ENCODE measurements around the gene GZF1. TPM values are rescaled to one million over a fixed set of nuclear protein-coding genes. Genes with fewer than 3 reads are reported as not detected.
A peak's percentile ranks its signal among the peaks of the same experiment; 100 is the strongest.

The GZF1 gene
- total and polyA plus RNA-seq, 4 donors, result 5.3 to 17.8 (median 14.6) TPM

DNA sequence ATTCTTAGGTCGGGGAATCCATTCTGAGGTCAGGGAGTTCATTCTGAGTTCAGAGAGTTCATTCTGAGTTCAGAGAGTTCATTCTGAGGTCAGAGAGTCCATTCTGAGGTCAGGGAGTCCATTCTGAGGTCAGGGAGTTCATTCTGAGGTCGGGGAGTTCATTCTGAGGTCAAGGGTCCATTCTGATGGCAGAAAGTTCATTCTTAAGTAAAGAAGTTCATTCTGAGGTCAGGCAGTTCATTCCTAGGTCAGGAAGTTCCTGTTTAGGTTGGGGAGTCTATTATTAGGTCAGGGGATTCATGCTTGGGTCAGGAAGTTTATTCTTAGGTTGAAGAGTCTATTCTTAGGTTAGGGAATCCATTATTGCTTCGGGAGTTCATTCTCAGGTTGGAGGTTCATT, 27.9 kb upstream of the GZF1 start:
- peaks cover 0 to 7% (median 0%) of the 10 kb centered on the region in 5 donors for H3K4me1 ChIP-seq (ENCODE audit: control insufficient read depth in 5 of 5, insufficient read depth in 5 of 5, low read length in 5 of 5)
- no peak overlapping the region for H3K4me3 ChIP-seq
- ATAC-seq (ENCODE audit: insufficient read depth, low FRiP score) (no peak), DNase-seq (peak in 1 of 3 donors; percentile 9)
- WGBS, 2 donors, result 50 to 56% methylated on average over 3 of the region's 3 CpGs
- H3K27me3 ChIP-seq (ENCODE audit: control insufficient read depth in 3 of 3, insufficient read depth in 3 of 3, low read length in 2 of 3), result no peaks in the 10 kb centered on the region
- TF ChIP-seq, protein P1, sequence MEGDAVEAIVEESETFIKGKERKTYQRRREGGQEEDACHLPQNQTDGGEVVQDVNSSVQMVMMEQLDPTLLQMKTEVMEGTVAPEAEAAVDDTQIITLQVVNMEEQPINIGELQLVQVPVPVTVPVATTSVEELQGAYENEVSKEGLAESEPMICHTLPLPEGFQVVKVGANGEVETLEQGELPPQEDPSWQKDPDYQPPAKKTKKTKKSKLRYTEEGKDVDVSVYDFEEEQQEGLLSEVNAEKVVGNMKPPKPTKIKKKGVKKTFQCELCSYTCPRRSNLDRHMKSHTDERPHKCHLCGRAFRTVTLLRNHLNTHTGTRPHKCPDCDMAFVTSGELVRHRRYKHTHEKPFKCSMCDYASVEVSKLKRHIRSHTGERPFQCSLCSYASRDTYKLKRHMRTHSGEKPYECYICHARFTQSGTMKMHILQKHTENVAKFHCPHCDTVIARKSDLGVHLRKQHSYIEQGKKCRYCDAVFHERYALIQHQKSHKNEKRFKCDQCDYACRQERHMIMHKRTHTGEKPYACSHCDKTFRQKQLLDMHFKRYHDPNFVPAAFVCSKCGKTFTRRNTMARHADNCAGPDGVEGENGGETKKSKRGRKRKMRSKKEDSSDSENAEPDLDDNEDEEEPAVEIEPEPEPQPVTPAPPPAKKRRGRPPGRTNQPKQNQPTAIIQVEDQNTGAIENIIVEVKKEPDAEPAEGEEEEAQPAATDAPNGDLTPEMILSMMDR (IDR thresholded peaks at IDR 0.05; ENCODE audit: control extremely low read depth, extremely low read depth), result no peak
- peaks cover 0 to 4% (median 0%) of the 10 kb centered on the region in 4 donors for H3K9me3 ChIP-seq (ENCODE audit: control insufficient read depth in 4 of 4, insufficient read depth in 3 of 4, low read length in 3 of 4)
- H3K36me3 ChIP-seq (ENCODE audit: control insufficient read depth in 4 of 4, insufficient read depth in 4 of 4, low read length in 4 of 4), result no peaks in the 10 kb centered on the region
- H3K27ac ChIP-seq (ENCODE audit: low read depth in 1 of 2, low read length in 1 of 2), result no peak overlapping the region
- H3K9ac ChIP-seq (ENCODE audit: insufficient read depth in 1 of 2, low read length in 2 of 2), result no peak overlapping the region

DNA sequence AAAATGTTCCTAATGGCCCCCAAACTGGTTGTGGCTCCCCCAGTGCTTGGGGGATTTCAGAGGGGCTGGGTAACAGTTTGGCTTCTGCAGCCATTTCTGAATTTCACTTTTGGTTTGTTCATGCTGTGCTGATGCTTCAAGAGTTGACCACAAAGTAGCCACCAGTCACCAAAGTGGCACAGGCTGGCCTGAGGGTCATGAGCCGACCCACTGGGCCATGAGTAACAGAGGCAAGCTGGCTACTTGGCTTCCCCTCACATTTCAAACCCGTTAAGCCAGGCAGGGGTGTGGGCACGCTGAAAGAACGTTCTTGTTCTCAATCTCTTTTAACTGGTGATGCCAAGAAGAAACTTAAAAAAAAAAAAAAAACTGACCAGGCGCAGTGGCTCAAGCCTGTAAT, 26.5 kb upstream of the GZF1 start:
- 96 to 97% methylated on average over 5 of the region's 5 CpGs for WGBS, 2 donors
- Histone ChIP-seq H3K9me3 (ENCODE audit: control insufficient read depth in 4 of 4, insufficient read depth in 3 of 4, low read length in 3 of 4) (no peaks in the 10 kb centered on the region), H3K9ac (ENCODE audit: insufficient read depth in 1 of 2, low read length in 2 of 2) (no peak overlapping the region), H3K27me3 (ENCODE audit: control insufficient read depth in 3 of 3, insufficient read depth in 3 of 3, low read length in 2 of 3) (no peaks in the 10 kb centered on the region), H3K36me3 (ENCODE audit: control insufficient read depth in 4 of 4, insufficient read depth in 4 of 4, low read length in 4 of 4) (no peaks in the 10 kb centered on the region), H3K4me1 (ENCODE audit: control insufficient read depth in 5 of 5, insufficient read depth in 5 of 5, low read length in 5 of 5) (peaks cover 0 to 7% (median 0%) of the 10 kb centered on the region in 5 donors), H3K4me3 (no peak overlapping the region), H3K27ac (ENCODE audit: low read depth in 1 of 2, low read length in 1 of 2) (no peak overlapping the region)
- ATAC-seq (ENCODE audit: insufficient read depth, low FRiP score) (no peak), DNase-seq (no peak)
- TF ChIP-seq, protein P1 (IDR thresholded peaks at IDR 0.05; ENCODE audit: control extremely low read depth, extremely low read depth), result no peak

DNA sequence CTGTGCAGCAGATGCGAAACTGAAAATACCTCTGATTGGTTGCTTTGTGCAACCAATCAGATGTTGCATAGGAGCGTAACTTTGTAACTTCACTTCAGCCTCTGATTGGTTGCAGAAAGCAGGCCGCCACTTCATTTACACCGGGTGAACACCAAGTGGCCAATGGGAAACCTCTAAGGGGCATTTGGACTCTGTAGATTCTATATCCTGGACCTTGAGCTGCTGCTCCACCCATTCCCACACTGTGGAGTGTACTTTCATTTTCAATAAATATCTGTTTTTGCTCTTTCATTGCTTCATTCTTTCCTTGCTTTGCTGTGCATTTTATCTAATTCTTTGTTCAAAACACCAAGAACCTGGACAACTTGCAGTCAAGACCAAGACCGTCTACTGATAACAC, 25.5 kb upstream of the GZF1 start:
- H3K9ac ChIP-seq (ENCODE audit: insufficient read depth in 1 of 2, low read length in 2 of 2), result no peak overlapping the region
- no peak overlapping the region for H3K4me3 ChIP-seq
- DNase-seq (no peak), ATAC-seq (ENCODE audit: insufficient read depth, low FRiP score) (no peak)
- no peak overlapping the region for H3K27ac ChIP-seq (ENCODE audit: low read depth in 1 of 2, low read length in 1 of 2)
- TF ChIP-seq, protein P1 (IDR thresholded peaks at IDR 0.05; ENCODE audit: control extremely low read depth, extremely low read depth), result no peak
- H3K4me1 ChIP-seq (ENCODE audit: control insufficient read depth in 5 of 5, insufficient read depth in 5 of 5, low read length in 5 of 5), result peaks cover 0 to 7% (median 0%) of the 10 kb centered on the region in 5 donors
- no peaks in the 10 kb centered on the region for H3K36me3 ChIP-seq (ENCODE audit: control insufficient read depth in 4 of 4, insufficient read depth in 4 of 4, low read length in 4 of 4)
- no peaks in the 10 kb centered on the region for H3K27me3 ChIP-seq (ENCODE audit: control insufficient read depth in 3 of 3, insufficient read depth in 3 of 3, low read length in 2 of 3)
- no peaks in the 10 kb centered on the region for H3K9me3 ChIP-seq (ENCODE audit: control insufficient read depth in 4 of 4, insufficient read depth in 3 of 4, low read length in 3 of 4)
- WGBS, 2 donors, result 92 to 93% methylated on average over 5 of the region's 5 CpGs

- no peak overlapping the region for H3K9ac ChIP-seq (ENCODE audit: insufficient read depth in 1 of 2, low read length in 2 of 2)
- ATAC-seq (ENCODE audit: insufficient read depth, low FRiP score), result no peak
Observed at GRCh38 chr20:23337312-23337711, 24.7 kb upstream of the GZF1 start.

More at GRCh38 chr20:23337312-23337711, 24.7 kb upstream of the GZF1 start:
- DNase-seq, result no peak
- Histone ChIP-seq H3K4me3 (no peak overlapping the region), H3K27me3 (ENCODE audit: control insufficient read depth in 3 of 3, insufficient read depth in 3 of 3, low read length in 2 of 3) (no peaks in the 10 kb centered on the region), H3K27ac (ENCODE audit: low read depth in 1 of 2, low read length in 1 of 2) (no peak overlapping the region), H3K36me3 (ENCODE audit: control insufficient read depth in 4 of 4, insufficient read depth in 4 of 4, low read length in 4 of 4) (no peaks in the 10 kb centered on the region), H3K9me3 (ENCODE audit: control insufficient read depth in 4 of 4, insufficient read depth in 3 of 4, low read length in 3 of 4) (no peaks in the 10 kb centered on the region), H3K4me1 (ENCODE audit: control insufficient read depth in 5 of 5, insufficient read depth in 5 of 5, low read length in 5 of 5) (peaks cover 0 to 7% (median 0%) of the 10 kb centered on the region in 5 donors)
- TF ChIP-seq, protein P1 (IDR thresholded peaks at IDR 0.05; ENCODE audit: control extremely low read depth, extremely low read depth), result no peak

Measured in lung (tissue), 12 donors.